ENCODE results near the gene ZFP3.
"Not testable (repeated sequence)": the region's sequence is repeated elsewhere in the genome, so short reads cannot be mapped to it uniquely, and the experiment has no call there.

The ZFP3 gene

DNA sequence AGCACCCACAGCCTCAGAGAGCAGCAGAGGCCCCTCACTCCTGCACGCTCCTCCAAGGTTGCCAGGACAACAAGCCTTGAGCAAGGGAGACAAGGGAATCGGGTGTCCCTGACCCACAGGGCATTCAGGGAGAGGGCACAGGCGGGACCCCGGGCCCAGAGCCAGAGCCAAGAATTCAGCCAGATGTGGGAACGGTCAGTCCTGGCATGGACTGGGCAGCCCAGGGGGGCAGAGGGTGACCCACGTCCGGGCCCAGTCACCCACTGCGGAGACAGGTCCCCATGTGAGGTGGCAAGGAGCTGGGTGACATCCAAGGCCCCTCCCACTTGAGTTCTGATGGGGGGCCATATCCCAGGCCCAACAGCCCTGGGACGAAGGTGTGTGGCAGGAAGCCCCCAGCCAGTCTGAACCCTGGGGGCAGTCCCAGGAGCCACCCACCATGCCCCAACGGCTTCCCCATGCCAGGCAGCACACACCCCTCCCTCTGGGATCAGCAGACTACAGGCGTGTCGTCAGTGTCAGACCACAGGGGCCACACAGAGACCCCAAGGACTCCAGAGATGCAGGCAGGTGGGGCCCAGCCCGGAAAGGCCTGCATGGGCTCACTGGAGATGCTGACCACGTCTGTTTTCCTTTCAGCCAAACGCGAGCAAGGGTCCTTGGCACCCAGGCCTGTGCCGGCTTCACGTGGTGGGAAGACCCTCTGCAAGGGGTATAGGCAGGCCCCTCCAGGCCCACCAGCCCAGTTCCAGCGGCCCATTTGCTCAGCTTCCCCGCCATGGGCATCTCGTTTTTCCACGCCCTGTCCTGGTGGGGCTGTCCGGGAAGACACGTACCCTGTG is 60.6 kb downstream of the ZFP3 start:
- DNase-seq (ENCODE audit: low spot score), result no peak

DNA sequence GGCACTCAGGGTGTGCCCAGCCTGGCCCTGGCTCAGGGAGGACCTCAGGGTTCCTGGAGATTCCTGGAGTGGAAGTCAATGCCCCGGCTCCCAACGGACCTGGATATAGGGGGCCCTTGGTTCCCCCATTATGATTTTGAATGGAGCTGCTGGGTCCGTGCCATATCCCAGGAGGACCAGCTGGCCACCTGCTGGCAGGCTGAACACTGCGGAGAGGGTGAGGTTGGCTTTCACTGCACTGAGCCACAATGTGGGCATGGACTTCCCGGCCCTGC is 61.1 kb downstream of the ZFP3 start:
- DNase-seq (ENCODE audit: low spot score), result no peak

DNA sequence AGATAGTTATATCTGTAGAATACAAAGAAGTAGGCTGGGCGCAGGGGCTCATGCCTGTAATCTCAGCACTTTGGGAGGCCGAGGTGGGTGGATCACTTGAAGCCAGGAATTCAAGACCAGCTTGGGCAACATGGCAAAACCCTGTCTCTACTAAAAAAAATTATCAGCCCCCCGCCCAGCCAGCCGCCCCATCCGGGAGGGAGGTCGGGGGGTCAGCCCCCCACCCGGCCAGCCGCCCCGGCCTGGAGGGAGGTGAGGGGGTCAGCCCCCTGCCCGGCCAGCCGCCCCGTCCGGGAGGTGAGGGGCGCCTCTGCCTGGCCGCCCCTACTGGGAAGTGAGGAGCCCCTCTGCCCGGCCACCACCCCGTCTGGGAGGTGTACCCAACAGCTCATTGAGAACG is 64.6 kb downstream of the ZFP3 start:
- DNase-seq (ENCODE audit: low spot score), result not testable (repeated sequence)
